BJ (cell line): Measurements from ENCODE around the gene ZHX3. TPM values are rescaled to one million over a fixed set of nuclear protein-coding genes. Genes with fewer than 3 reads are reported as not detected.
A peak's percentile ranks its signal among the peaks of the same experiment; 100 is the strongest.

Experiments used
- CTCF ChIA-PET: fragments of 350-600 bp; formaldehyde crosslinking; extraction: SDS; loops from one replicate; lab custom pipeline; 2021; ENCODE audit warnings: antibody characterized with exemption, inconsistent platforms; lab: Yijun Ruan, JAX
- POLR2A ChIA-PET: fragments of 300-600 bp; sonication (Branson Sonifier 250); formaldehyde crosslinking; extraction: SDS; loops from one replicate; lab custom pipeline; 2021; ENCODE audit warnings: antibody characterized with exemption; lab: Charles Lee
- DNase-seq: peaks from one replicate; pipeline ENCODE4 v3.0.0-alpha.2; 2011; ENCODE audit warnings: low read depth
- H3K27me3 ChIP-seq: 2 replicates; pipeline ENCODE4 v1.6.0; 2011; ENCODE audit warnings: low read length; ENCODE audit not compliant: control insufficient read depth, insufficient read depth
- H3K36me3 ChIP-seq: 2 replicates; pipeline ENCODE4 v1.5.1; 2011; ENCODE audit warnings: low read length; ENCODE audit not compliant: control insufficient read depth, insufficient read depth
- H3K4me3 ChIP-seq: 2 replicates; pipeline ENCODE4 v1.5.1; 2011; ENCODE audit warnings: low read depth, mild to moderate bottlenecking, control low read depth, low read length
- polyA plus RNA-seq: library from polyadenylated mRNA; depleted of rRNA; stranded (reverse); fragments of >200 nt; gene quantifications from 2 replicates; pipeline ENCODE4 v1.2.3, GENCODE V29; 2011
- TF ChIP-seq, protein P1 (sequence below): IDR thresholded peaks from 2 replicates; pipeline ENCODE4 v1.5.1; 2011; ENCODE audit warnings: low read depth, mild to moderate bottlenecking, control low read depth, inconsistent platforms, low read length, moderate library complexity; ENCODE audit not compliant: insufficient read depth

The ZHX3 gene
- polyA plus RNA-seq, 1 experiment = 23.9 TPM

DNA sequence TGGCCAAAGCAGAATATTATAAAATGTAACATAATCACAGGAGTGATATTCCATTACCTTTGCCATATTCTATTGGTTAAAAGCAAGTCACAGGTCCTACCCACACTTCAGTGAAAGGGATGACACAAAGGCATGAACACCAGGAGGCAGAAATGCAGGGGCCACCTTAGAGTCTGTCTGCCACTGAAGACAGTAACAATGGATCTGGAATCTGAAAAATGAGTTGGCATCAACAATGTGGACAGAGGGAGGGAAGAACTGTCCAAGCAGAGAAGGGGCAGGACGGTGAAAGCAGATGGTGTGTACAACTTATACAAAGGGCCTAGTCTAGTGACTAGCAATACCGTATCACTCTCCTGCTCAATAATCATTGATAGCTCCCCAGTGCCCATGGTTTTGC, 16.5 kb upstream of the ZHX3 start:
- H3K36me3 ChIP-seq = no peaks in the 10 kb centered on the region
- no peaks in the 10 kb centered on the region for H3K27me3 ChIP-seq
- POLR2A ChIA-PET = interaction anchor here (0.7 kb wide), 1 partner anchor 9 kb away, joined by 3 read pairs; no protein-coding TSS in a partner anchor
- TF ChIP-seq, protein P1, sequence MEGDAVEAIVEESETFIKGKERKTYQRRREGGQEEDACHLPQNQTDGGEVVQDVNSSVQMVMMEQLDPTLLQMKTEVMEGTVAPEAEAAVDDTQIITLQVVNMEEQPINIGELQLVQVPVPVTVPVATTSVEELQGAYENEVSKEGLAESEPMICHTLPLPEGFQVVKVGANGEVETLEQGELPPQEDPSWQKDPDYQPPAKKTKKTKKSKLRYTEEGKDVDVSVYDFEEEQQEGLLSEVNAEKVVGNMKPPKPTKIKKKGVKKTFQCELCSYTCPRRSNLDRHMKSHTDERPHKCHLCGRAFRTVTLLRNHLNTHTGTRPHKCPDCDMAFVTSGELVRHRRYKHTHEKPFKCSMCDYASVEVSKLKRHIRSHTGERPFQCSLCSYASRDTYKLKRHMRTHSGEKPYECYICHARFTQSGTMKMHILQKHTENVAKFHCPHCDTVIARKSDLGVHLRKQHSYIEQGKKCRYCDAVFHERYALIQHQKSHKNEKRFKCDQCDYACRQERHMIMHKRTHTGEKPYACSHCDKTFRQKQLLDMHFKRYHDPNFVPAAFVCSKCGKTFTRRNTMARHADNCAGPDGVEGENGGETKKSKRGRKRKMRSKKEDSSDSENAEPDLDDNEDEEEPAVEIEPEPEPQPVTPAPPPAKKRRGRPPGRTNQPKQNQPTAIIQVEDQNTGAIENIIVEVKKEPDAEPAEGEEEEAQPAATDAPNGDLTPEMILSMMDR = no peak
- no peak for DNase-seq
- no peak overlapping the region for H3K4me3 ChIP-seq
- CTCF ChIA-PET = interaction anchor here (1.6 to 3.5 kb wide), 2 partner anchors 101 to 161 kb away, joined by 5 to 11 read pairs; no protein-coding TSS in a partner anchor

GRCh38 chr20:41331731-41332130, 14.2 kb upstream of the ZHX3 start:
- no peak for DNase-seq
- POLR2A ChIA-PET = no interaction called here
- CTCF ChIA-PET = interaction anchor here (1.3 to 4.2 kb wide), 5 partner anchors 8 to 362 kb away, joined by 3 to 19 read pairs (median 11); partner anchors contain the start of gene LPIN3
- TF ChIP-seq, protein P1 = no peak
- Histone ChIP-seq H3K27me3 (no peaks in the 10 kb centered on the region), H3K4me3 (no peak overlapping the region), H3K36me3 (no peaks in the 10 kb centered on the region)

- Histone ChIP-seq H3K4me3 (no peak overlapping the region), H3K36me3 (no peaks in the 10 kb centered on the region), H3K27me3 (no peaks in the 10 kb centered on the region)
- CTCF ChIA-PET = interaction anchor here (1.3 to 4.2 kb wide), 3 partner anchors 8 to 158 kb away, joined by 5 to 19 read pairs (median 13); partner anchors contain the start of gene LPIN3
- TF ChIP-seq, protein P1 = no peak
- DNase-seq = no peak
- POLR2A ChIA-PET = no interaction called here
Observed at GRCh38 chr20:41330941-41331340, 13.4 kb upstream of the ZHX3 start.

- TF ChIP-seq, protein P1 = no peak
- CTCF ChIA-PET = interaction anchor here (1.3 to 4.2 kb wide), 4 partner anchors 9 to 158 kb away, joined by 5 to 19 read pairs (median 10); partner anchors contain the start of gene LPIN3
- Histone ChIP-seq H3K27me3 (no peaks in the 10 kb centered on the region), H3K36me3 (no peaks in the 10 kb centered on the region), H3K4me3 (no peak overlapping the region)
- no peak for DNase-seq
- POLR2A ChIA-PET = no interaction called here
Observed at GRCh38 chr20:41330343-41330720, 12.8 kb upstream of the ZHX3 start.

GRCh38 chr20:41329435-41330342, 12.2 kb upstream of the ZHX3 start:
- POLR2A ChIA-PET = interaction anchor here (0.8 to 1.1 kb wide), 5 partner anchors 11 to 97 kb away, joined by 3 to 6 read pairs (median 4); partner anchors contain the start of genes LPIN3 and ZHX3

More at GRCh38 chr20:41329435-41330342, 12.2 kb upstream of the ZHX3 start:
- Histone ChIP-seq H3K27me3 (no peaks in the 10 kb centered on the region), H3K4me3 (peak overlapping the region; percentile 5; the same call in 1 of the 2 replicates), H3K36me3 (no peaks in the 10 kb centered on the region)
- DNase-seq = peak; percentile 98
- CTCF ChIA-PET = interaction anchor here (2.3 to 4.2 kb wide), 3 partner anchors 10 to 157 kb away, joined by 7 to 19 read pairs (median 13); no protein-coding TSS in a partner anchor
- TF ChIP-seq, protein P1 = no peak
